ENCODE data around the gene EMX1. TPM values are rescaled to one million over a fixed set of nuclear protein-coding genes. Genes with fewer than 3 reads are reported as not detected.

The EMX1 gene
- total RNA-seq, 3 donors from 2014 or later = 0.44 TPM; not detected in 2

DNA sequence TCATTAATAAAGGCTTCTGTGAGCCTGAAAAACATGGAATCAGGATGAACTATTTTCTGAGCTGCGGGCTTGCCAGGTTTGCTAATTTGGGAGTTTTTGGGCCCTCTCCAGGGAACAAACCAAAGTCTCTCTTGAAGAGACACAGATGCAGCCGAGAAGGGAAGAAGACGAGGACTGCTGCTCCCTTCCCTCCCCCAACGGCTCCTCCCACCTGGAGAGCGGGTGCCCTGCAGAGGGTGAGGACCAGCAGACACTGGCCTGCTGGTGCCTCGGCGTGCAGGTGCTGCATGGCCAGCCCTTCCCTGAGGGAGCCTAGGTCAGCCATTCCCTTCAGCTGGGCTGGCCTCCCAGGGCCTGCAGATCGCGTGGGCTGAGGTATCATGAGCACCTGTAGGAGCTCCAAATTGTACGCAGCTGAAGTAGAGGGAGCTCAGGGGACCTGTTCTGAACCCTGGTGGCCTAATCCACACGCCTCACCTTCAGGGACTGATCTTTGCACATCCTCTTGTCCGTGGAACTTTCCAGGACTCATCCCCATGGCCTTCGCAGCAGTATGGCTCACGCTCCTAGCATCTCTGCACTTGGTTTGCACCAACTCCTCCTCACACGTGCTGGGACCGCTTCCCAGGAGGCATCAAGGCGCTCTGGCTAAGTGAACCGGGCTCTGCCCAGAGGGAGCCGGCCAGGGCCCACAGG is 19.5 kb downstream of the EMX1 start:
- intact Hi-C loops (cut with DNase I; ENCODE audit: low total_unique reads) = no loop called here
- peaks cover 0 to 3% of the 10 kb centered on the region in 2 donors for H3K27me3 ChIP-seq
- no peaks in the 10 kb centered on the region for H3K9me3 ChIP-seq
- H3K36me3 ChIP-seq = no peaks in the 10 kb centered on the region
- no peak overlapping the region for H3K4me3 ChIP-seq
- no peaks in the 10 kb centered on the region for H3K4me1 ChIP-seq
- no peak overlapping the region for H3K27ac ChIP-seq
- TF ChIP-seq CTCF (IDR thresholded peaks at IDR 0.05) (no peak), POLR2AphosphoS5 (IDR thresholded peaks at IDR 0.05) (no peak), POLR2A (IDR thresholded peaks at IDR 0.05) (no peak)
- DNase-seq (ENCODE audit: low spot score in 2 of 2) = no peak

- TF ChIP-seq POLR2A (IDR thresholded peaks at IDR 0.05) (no peak), POLR2AphosphoS5 (IDR thresholded peaks at IDR 0.05) (no peak), CTCF (IDR thresholded peaks at IDR 0.05) (no peak)
- DNase-seq (ENCODE audit: low spot score in 2 of 2) = no peak
- intact Hi-C loops (cut with DNase I; ENCODE audit: low total_unique reads) = no loop called here
These were observed 20.0 kb downstream of the EMX1 start for GRCh38 chr2:72937356-72937669.

DNA sequence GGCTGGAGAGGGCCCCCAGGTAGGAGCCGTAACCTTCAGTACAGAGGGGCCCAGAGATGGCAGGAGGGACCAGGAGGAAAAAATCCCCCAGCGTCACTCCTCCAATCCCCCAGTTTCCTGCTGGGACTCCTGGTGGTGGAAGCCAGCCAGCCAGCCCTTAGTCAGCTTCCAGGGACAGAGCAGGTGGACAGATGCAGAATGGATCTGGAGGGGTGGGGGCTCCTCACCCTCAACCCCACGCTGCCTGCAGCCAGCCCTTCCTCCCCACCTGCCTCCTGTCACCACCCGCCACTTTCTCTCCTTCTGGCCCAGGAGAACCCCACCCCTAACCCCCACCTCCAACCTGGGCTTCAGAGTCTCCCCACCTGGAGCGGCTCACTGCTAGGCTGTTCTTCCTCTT is 21.1 kb downstream of the EMX1 start:
- H3K27ac ChIP-seq = no peak overlapping the region
- TF ChIP-seq POLR2AphosphoS5 (IDR thresholded peaks at IDR 0.05) (no peak), CTCF (IDR thresholded peaks at IDR 0.05) (no peak), POLR2A (IDR thresholded peaks at IDR 0.05) (no peak)

More at GRCh38 chr2:72937356-72937669, 20.0 kb downstream of the EMX1 start:
- no peaks in the 10 kb centered on the region for H3K9me3 ChIP-seq
- H3K27me3 ChIP-seq = no peaks in the 10 kb centered on the region
- no peaks in the 10 kb centered on the region for H3K36me3 ChIP-seq
- no peak overlapping the region for H3K27ac ChIP-seq
- no peaks in the 10 kb centered on the region for H3K4me1 ChIP-seq
- no peak overlapping the region for H3K4me3 ChIP-seq

GRCh38 chr2:72940361-72940760 is 23.0 kb downstream of the EMX1 start:
- no peak for DNase-seq (ENCODE audit: low spot score in 2 of 2)
- H3K27me3 ChIP-seq = no peaks in the 10 kb centered on the region
- no peaks in the 10 kb centered on the region for H3K4me1 ChIP-seq
- H3K36me3 ChIP-seq = no peaks in the 10 kb centered on the region
- intact Hi-C loops (cut with DNase I; ENCODE audit: low total_unique reads) = no loop called here
- H3K27ac ChIP-seq = no peak overlapping the region
- H3K4me3 ChIP-seq = no peak overlapping the region
- TF ChIP-seq POLR2AphosphoS5 (IDR thresholded peaks at IDR 0.05) (no peak), POLR2A (IDR thresholded peaks at IDR 0.05) (no peak), CTCF (IDR thresholded peaks at IDR 0.05) (no peak)
- H3K9me3 ChIP-seq = no peaks in the 10 kb centered on the region

More for the DNA sequence above, 21.1 kb downstream of the EMX1 start:
- Histone ChIP-seq H3K27me3 (no peaks in the 10 kb centered on the region), H3K9me3 (no peaks in the 10 kb centered on the region), H3K4me3 (no peak overlapping the region), H3K4me1 (no peaks in the 10 kb centered on the region), H3K36me3 (no peaks in the 10 kb centered on the region)
- intact Hi-C loops (cut with DNase I; ENCODE audit: low total_unique reads) = no loop called here
- no peak for DNase-seq (ENCODE audit: low spot score in 2 of 2)

DNA sequence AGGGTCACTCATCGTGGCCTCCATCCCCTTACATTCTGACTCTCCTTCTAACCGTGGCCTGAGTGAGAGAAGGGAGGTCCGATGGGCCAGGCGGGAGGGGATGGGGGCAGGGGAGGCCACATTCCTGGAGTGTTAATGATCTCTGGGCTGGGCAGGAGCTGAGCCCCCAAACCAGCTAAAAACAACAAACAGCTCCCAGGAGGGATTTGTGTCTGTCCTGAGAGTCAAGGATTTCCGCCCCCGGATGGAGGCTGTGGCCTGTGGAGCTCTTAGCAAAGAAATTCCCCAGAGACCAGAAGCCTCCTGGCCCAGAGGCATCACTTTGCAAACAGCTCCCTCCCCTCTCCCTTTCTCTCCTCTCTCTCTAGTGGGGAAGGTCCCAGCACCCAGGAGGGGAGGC is 23.5 kb downstream of the EMX1 start:
- intact Hi-C loops (cut with DNase I; ENCODE audit: low total_unique reads) = no loop called here
- Histone ChIP-seq H3K36me3 (no peaks in the 10 kb centered on the region), H3K27ac (no peak overlapping the region), H3K4me3 (no peak overlapping the region), H3K27me3 (no peaks in the 10 kb centered on the region), H3K9me3 (no peaks in the 10 kb centered on the region), H3K4me1 (no peaks in the 10 kb centered on the region)
- TF ChIP-seq POLR2A (IDR thresholded peaks at IDR 0.05) (no peak), POLR2AphosphoS5 (IDR thresholded peaks at IDR 0.05) (no peak), CTCF (IDR thresholded peaks at IDR 0.05) (no peak)
- no peak for DNase-seq (ENCODE audit: low spot score in 2 of 2)

All from breast epithelium (tissue), 4 donors.